Measurements from ENCODE around the gene STPG1. TPM values are rescaled to one million over a fixed set of nuclear protein-coding genes. Genes with fewer than 3 reads are reported as not detected.

STPG1 gene
- total and polyA plus RNA-seq, 9 of the 15 experiments (the other 6 are each of a cell fraction or from before 2014, with no cell fraction given): 5.0 to 11.9 (median 8.3) TPM

- peak in 1 of 2 experiments; percentile 64; a peak in 1 of 4 replicates for TF ChIP-seq MLLT1 (IDR thresholded peaks at IDR 0.05)
- TF ChIP-seq, protein P1, sequence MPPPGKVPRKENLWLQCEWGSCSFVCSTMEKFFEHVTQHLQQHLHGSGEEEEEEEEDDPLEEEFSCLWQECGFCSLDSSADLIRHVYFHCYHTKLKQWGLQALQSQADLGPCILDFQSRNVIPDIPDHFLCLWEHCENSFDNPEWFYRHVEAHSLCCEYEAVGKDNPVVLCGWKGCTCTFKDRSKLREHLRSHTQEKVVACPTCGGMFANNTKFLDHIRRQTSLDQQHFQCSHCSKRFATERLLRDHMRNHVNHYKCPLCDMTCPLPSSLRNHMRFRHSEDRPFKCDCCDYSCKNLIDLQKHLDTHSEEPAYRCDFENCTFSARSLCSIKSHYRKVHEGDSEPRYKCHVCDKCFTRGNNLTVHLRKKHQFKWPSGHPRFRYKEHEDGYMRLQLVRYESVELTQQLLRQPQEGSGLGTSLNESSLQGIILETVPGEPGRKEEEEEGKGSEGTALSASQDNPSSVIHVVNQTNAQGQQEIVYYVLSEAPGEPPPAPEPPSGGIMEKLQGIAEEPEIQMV (tag; conservative IDR thresholded peaks at IDR 0.05; ENCODE audit: low read depth): no peak
- TF ChIP-seq ZNF644 (tag; IDR thresholded peaks at IDR 0.05; ENCODE audit: low read depth): no peak
- TF ChIP-seq, protein P2, sequence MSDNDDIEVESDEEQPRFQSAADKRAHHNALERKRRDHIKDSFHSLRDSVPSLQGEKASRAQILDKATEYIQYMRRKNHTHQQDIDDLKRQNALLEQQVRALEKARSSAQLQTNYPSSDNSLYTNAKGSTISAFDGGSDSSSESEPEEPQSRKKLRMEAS (CRISPR knock-in tag; IDR thresholded peaks at IDR 0.05): no peak
- TF ChIP-seq SMAD3 (CRISPR knock-in tag; conservative IDR thresholded peaks at IDR 0.05): no peak
- no peak for TF ChIP-seq NR2C1 (IDR thresholded peaks at IDR 0.05)
- TF ChIP-seq NR2C1 (tag; IDR thresholded peaks at IDR 0.05): no peak
- no peak for TF ChIP-seq ZKSCAN8 (CRISPR knock-in tag; IDR thresholded peaks at IDR 0.05)
Observed at GRCh38 chr1:24443241-24443656, 29.7 kb upstream of the STPG1 start (continued).

- ATAC-seq (no peak), DNase-seq (ENCODE audit: extremely low read depth in 1 of 4, low spot score in 3 of 4) (no peak), FAIRE-seq (no peak)
- H2AFZ ChIP-seq (ENCODE audit: low read depth, low read length): no peak overlapping the region
- no TSS peak for BruUV-seq (replicated peaks)
- peaks cover 9 to 15% of the 10 kb centered on the region in 2 experiments; a peak in 4 of 5 replicates for H3K4me1 ChIP-seq (replicated peaks in 1 of 2; ENCODE audit: control insufficient read depth in 2 of 2, insufficient read depth in 2 of 2, low read length in 2 of 2)
- H3K79me2 ChIP-seq (ENCODE audit: control insufficient read depth, insufficient read depth, low read length): peaks cover 4% of the 10 kb centered on the region; the same call in 1 of the 3 replicates
- no peaks in the 10 kb centered on the region for H3K9me3 ChIP-seq (replicated peaks; ENCODE audit: control insufficient read depth, insufficient read depth, low read depth, low read length)
- no peaks in the 10 kb centered on the region for H3K9me1 ChIP-seq (ENCODE audit: control insufficient read depth, insufficient read depth, low read length)
- ChIA-PET CTCF (ENCODE audit: low intra/inter-chr PET ratio) (no interaction called here), POLR2A (interaction anchor here (0.8 to 1.5 kb wide), 7 partner anchors 10 to 281 kb away, joined by 3 to 8 read pairs (median 4); no protein-coding TSS in a partner anchor)
- intact Hi-C loops (cut with micrococcal nuclease) (no loop called here), in situ Hi-C loops (cut with MboI) (no loop called here)
- no peak overlapping the region for H3K9ac ChIP-seq (ENCODE audit: insufficient read depth in 1 of 2, low read depth in 2 of 2, low read length in 2 of 2)
- H3K4me2 ChIP-seq (ENCODE audit: insufficient read depth, low read length): no peak overlapping the region
- H3K36me3 ChIP-seq (ENCODE audit: control insufficient read depth, insufficient read depth, low read length): peaks cover 42% of the 10 kb centered on the region
- no peak overlapping the region for H3K4me3 ChIP-seq
- H3K27me3 ChIP-seq (ENCODE audit: control insufficient read depth in 2 of 2, insufficient read depth in 2 of 2, low read length in 2 of 2): no peaks in the 10 kb centered on the region
- 0 out of 2 replicates have a peak, but pooled peaks cover 3% of the 10 kb centered on the region for H4K20me1 ChIP-seq (replicated peaks; ENCODE audit: control insufficient read depth, insufficient read depth, low read length)
- no peak overlapping the region for H3K27ac ChIP-seq (ENCODE audit: extremely low read depth, low read depth, low read length)
- TF ChIP-seq NCOA4 (IDR thresholded peaks at IDR 0.05; ENCODE audit: partially characterized antibody) (no peak), E2F8 (IDR thresholded peaks at IDR 0.05; ENCODE audit: low read depth, partially characterized antibody) (no peak), SMC3 (conservative IDR thresholded peaks at IDR 0.05; ENCODE audit: insufficient read depth, low read depth, low read length) (no peak), CEBPB (tag; IDR thresholded peaks at IDR 0.05) (no peak), ZNF324 (CRISPR knock-in tag; IDR thresholded peaks at IDR 0.05) (no peak), MCM7 (IDR thresholded peaks at IDR 0.05) (no peak), ZFP36 (IDR thresholded peaks at IDR 0.05; ENCODE audit: low read depth, low read length, partially characterized antibody) (no peak), GABPB1 (CRISPR knock-in tag; IDR thresholded peaks at IDR 0.05) (no peak), MXI1 (IDR thresholded peaks at IDR 0.05; ENCODE audit: low read depth, low read length) (no peak)
Observed at GRCh38 chr1:24442764-24443163, 29.2 kb upstream of the STPG1 start.
